NCI-H1930 (cell line): ENCODE data around the gene COL4A4.
A peak's percentile ranks its signal among the peaks of the same experiment; 100 is the strongest.

Source experiments
- DNase-seq, 2 experiments: peaks; one replicate each; lab custom pipeline; 2025; lab: John Stamatoyannopoulos, UW

Gene COL4A4

DNA sequence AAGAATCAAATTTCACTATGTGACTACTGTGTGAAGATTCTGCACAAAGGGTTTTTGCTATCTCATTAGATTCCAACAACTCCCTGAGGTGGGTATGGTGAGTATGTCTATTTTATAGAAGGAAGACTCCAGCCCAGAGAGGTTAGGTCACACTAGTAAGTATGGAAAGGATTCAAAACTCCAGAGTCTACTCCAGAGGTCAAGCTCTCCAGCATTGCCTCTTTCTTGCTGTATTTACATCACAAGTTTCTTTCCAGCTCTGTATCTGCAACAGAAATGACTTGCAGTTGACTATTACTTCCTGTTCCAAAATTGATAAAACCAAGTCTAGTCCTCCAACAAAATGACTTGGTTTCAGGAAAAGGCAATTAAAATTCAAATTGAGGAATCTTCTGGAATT lies 2.1 kb downstream of the COL4A4 start:
- DNase-seq: no peak

DNA sequence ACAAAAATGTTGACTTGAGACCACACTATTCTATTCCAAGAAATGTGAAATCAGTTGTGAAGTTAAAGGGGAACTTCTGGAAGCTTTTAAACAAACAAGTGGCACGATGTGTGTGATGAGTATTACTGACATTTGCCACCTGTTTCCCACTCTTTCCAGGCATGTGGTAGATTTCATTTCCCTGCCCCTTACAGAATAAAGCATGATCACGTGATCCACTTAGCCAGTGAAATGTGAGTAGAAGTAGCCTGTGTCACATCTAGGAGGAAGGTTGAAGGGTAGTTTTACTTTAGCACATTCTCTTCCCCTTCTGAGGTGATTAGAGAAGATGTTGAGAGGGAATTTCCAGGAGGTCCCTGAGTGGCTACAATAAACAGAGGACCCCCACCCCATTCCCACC lies 3.8 kb downstream of the COL4A4 start:
- DNase-seq: no peak

DNA sequence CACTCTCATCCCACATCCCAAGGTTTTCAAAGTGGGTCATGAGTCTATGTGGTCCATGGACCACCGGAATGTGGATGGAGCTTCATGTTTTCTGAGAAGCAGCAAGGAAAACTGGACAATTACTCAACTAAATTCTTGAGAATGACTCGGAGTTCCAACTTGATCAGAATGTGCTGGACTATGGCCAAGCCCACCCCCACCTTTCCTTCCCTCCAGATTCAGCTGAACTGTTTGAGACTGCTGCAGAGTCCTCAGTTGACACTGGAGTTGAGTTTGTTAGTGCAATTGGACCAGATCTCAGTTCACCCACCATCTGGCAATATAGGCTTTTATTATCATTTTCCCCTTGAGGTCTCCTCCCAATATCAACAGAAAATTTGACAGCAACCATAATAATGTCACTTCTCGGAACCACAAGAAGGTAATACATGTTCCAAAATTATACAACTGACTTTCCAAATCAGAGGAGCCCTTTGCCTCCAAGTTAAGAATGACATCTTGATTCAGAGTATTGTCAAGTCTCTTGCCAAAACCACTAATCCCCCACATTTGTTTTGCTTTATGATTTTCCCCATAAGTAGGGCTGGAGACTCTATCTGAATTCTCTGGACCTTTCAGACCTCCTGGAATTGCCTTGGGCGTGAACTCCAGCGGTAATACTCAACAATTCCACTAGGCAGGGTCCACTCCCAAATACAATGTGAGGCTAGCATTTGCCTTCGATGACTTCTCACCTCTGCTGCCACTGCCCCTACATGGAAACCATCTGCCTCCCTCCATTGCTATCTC lies 8.8 kb downstream of the COL4A4 start:
- no peak for DNase-seq

GRCh38 chr2:227153758-227154486 lies 10.1 kb downstream of the COL4A4 start:
- DNase-seq: no peak

DNA sequence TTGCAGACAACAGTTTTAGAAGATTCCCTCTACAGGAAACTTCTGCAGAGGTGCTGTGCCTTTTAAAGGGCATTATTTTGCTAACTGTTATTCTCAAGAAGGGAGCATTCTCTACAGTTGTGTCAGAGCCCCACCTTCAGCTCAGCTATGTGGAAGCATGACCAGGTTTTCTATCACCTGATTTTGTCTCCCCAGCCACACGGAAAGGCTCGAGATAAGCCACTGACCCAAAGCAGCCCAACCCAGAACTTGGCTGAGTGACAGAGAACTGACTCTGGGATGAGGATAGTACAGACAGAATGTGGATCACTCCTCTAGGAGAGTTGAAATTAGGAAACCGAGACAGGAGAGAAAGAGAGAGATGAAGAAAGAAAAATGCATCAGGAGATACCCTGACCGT lies 10.7 kb downstream of the COL4A4 start:
- no peak for DNase-seq

DNA sequence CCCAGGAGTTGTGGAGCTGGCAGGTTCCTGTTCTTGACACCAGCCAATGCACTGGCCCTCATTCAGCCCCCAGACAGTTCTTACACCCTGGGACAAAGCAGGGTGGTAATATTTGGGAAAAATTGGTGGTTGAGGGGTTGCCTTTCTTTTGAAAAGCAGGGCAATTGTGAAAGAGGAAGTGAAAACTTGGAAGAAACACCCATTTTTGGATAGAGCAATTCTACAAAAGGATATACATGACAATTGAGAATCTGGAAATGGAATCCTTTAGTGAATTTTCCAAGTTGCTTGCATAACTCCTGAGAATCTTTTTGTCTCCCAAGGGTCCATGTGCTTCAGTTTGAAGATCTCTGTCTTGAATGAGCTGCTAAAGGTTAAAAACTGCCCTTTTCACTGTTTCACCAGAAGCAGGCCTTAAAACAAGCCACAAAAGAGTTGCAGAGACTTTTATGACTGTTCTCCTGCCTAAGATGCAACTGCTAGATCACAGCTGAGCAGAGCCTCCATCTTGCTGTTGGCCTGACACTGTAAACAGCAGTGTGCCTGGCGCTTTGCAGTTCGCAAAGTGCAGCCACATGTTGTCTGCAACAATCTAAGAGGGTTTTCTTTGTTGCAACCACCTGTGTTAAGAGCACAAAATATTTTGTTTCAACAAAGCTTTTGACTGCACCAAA lies 11.8 kb downstream of the COL4A4 start:
- no peak for DNase-seq

DNA sequence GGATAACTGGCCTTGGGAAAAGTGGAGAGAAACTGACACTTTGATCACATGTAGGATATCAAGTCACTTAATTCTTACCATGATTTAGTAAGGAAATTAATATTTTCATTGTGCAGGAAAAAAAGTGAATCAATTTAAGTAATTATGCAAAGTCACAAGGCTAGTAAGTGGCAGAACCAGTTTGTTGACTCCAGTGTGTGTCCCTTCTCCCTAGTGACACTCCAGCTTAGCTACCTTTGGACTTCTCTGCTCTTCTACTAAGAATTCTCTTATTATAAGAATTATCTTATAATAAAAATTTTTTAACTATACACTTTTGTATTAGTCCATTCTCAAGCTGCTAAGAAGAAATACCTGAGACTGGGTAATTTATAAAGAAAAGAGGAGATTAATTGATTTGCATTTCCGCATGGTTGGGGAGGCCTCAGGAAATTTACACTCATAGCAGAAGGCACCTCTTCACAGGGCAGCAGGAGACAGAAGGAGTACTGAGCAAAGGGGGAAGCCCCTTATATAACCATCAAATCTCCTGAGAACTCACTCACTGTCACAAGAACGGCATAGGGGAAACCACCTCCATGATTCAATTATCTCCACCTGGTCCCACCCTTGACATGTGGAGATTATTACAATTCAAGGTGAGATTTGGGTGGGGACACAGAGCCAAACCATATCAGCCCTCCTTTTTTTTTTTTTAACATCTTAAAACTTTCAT lies 13.6 kb downstream of the COL4A4 start:
- DNase-seq: no peak

- DNase-seq: no peak
Observed at GRCh38 chr2:227148106-227148505, 15.9 kb downstream of the COL4A4 start.

DNA sequence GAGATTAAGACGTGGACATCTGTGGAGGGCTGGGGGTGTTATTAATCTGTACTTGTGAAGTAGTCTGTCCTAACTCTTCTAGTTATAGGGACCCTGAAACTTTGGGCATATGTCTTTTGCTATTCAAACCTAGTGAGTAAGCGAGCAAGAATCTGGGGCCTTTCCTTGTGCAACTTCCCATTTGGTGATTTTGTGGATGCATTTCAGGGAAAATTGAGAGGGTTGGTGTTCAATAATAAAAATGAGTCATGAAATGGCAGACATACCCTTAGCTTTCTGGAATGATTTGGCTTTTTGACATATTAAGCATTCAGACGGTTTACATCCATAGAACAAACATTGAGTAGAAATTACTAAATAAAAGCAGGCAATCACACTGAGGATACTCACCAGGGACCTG lies 17.0 kb downstream of the COL4A4 start:
- DNase-seq: no peak

GRCh38 chr2:227146456-227146855 lies 17.5 kb downstream of the COL4A4 start:
- no peak for DNase-seq

DNA sequence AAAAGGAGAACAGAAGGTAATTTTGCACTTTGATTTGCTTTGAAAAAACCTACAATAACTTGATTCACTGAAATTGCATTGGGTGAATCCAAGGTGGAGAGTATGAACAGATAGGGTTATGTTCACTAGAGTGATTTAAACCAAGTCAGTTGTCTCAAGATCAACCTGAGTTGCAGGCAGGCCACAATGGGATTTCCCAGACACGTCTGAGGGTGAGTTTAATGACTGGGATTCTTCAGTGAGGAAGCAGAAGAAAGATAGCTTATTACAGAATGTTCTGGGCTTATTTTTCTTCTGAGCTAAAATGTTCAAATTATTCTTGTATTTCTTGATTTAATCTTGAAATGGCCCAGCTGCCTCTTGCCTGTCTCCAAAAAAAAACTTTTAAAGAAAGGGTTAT lies 20.1 kb downstream of the COL4A4 start:
- DNase-seq: no peak

DNA sequence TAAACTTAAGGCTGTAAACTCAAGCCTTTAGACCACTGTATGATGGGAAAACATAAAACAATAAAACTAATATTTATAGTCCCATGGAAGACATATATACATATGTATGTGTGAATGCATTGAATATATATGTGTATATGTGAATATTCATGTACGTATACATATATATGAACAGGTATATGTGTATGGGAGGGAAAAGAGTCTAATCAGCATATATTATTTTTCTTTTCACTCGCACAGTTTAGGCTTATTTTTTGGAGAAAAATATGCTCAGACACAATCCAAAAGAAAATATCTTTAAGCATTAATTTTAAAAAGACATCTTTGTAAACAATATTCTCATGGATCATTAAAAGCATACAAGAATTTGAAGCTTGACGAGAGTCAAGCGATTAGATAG lies 22.7 kb downstream of the COL4A4 start:
- no peak for DNase-seq

DNA sequence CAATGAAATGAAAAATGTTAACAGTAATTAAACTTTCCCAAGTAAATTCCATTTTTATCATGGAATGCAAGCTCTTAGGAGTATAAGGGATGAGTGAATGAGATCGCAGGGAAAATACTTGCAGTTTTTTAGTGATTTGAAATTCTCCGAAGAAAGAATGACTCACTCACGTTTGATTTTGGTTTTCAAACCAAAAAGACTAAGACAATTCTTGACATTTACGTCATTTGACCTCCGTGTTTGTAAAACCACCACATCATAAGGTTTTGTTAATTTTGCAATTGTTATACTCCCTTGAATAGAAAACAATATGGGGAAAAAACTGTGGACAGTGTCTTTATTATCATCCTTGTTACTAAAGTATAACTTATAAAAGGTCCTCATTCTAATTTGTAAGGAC lies 29.4 kb downstream of the COL4A4 start:
- no peak for DNase-seq

DNA sequence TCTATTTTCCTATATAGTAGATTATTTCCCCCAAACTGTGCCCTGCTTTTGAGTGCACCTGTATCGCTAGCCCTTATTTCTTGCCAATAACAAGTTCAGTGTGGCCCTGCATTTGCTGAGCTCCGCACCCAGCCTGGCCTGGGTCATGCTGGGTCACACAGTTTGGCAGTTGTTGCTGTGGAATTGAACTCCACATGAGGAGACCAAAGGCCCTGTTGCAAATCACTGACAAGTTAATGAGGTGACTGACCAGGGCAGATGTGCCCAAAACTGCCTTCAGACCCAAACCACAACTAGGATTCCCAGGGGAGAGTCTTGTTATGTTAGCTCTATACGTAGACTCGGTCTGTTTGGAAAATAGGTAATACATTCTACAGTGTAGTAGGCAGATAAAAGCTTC lies 31.0 kb downstream of the COL4A4 start:
- DNase-seq: no peak

GRCh38 chr2:227130636-227131035 lies 33.4 kb downstream of the COL4A4 start:
- no peak for DNase-seq

DNA sequence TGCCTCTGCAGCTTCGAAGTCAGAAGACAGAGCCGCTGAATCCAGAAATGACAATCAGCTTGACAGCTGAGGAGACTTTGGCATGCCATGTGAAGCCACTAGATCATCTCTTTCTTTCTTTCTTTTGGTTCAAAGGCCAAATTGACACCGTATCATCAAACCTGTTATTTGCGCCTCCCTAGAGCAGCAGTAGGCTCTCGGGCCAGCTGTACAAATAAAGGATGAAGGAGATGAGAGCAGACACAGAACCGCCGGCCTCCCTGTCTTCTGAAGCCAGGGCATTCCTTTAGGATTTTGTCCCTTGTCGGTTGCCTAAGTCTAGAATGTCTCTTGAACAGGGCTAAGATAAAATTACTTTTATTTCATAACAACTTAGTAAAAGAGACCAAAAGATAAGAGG lies 36.8 kb downstream of the COL4A4 start:
- DNase-seq: peak; percentile 24 to 76

DNA sequence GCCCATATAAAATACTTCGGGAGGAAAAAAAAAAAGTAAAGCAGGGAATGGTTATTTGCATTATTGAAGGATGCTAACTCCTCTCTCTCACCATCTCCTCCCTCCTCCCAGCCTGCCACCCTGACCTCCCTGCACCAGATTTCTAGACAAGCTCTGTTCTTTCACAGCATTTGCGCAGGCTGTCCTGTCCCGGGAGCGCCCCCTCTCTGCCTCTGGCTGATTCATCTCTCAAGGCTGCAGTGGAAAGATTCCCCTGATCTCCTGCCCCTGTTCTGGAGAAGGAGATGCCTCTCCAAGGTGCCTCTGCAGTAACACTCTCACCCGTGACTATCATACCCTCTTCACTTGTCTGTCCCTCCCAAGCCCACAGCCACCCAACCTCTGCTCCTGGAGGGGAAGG lies 38.5 kb downstream of the COL4A4 start:
- no peak for DNase-seq

DNA sequence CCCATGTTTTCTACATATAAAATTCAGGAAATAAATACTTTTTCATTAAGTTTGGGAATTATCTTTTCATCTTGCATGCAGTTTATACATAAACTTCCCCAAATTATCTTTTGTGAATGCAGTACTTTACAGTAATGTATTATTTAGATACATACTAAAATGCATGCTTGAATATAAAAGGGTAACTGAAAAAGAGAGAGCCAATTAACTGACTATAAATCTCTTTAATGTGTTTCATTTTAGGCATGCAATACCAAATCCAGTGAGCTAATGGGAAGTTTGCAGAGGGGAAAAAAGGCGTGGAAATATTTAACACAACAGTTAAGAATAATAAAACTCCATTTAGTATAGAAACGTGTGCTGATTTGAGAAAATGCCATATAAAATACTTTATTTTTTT lies 39.2 kb downstream of the COL4A4 start:
- peak in 1 of 2 experiments; percentile 43 for DNase-seq

GRCh38 chr2:227123697-227124096 lies 40.3 kb downstream of the COL4A4 start:
- DNase-seq: no peak

DNA sequence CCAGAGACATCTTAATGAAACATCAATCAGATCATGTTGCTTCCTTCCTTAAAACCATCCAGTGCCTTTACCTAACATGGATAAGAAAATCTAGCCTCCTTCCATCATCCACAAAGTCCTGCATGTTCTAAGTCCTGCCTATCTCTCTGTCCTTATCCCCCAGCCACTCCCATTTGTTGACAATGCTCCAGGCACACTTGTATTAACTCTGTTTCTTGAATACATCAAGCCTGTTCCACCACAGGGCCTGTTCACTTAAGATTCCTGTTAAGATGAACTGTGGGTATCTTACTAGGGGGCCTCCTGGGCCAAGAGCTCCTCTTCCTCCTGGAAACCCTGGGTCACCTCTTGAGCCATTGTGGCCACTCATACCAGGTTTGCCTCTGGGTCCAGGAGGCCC lies 45.7 kb downstream of the COL4A4 start:
- no peak for DNase-seq

- DNase-seq: no peak
Observed at GRCh38 chr2:227117852-227118251, 46.2 kb downstream of the COL4A4 start.

- DNase-seq: no peak
Observed at GRCh38 chr2:227117027-227117426, 47.0 kb downstream of the COL4A4 start.
